HG03469 (cell line): ENCODE results near the gene TEAD4.

Source experiments
- ATAC-seq: cut with Tn5 transposase; IDR thresholded peaks from one replicate; pipeline ENCODE4 v1.9.1; 2021; ENCODE audit warnings: mild to moderate bottlenecking, moderate library complexity, moderate number of reproducible peaks; ENCODE audit not compliant: unreplicated experiment

Gene TEAD4

GRCh38 chr12:3076730-3077571 is 117.8 kb downstream of the TEAD4 start, which contains the start of gene TSPAN9:
Gene TSPAN9, plus strand, starts transcription at chr12:3077379. Its CDS starts 123,815 bp downstream, at chr12:3201194.
- ATAC-seq = no peak

- ATAC-seq = no peak
These were observed 118.4 kb downstream of the TEAD4 start for GRCh38 chr12:3077572-3078081.

GRCh38 chr12:3078086-3078820 is 119.1 kb downstream of the TEAD4 start:
- no peak for ATAC-seq

- ATAC-seq = no peak
These were observed 121.9 kb downstream of the TEAD4 start for GRCh38 chr12:3081091-3081490.

GRCh38 chr12:3081886-3082285 is 122.7 kb downstream of the TEAD4 start:
- no peak for ATAC-seq

GRCh38 chr12:3083241-3083920 is 124.2 kb downstream of the TEAD4 start:
- ATAC-seq = no peak

- ATAC-seq = no peak
These were observed 124.7 kb downstream of the TEAD4 start for GRCh38 chr12:3083921-3084347.

GRCh38 chr12:3084742-3085141 is 125.5 kb downstream of the TEAD4 start:
- no peak for ATAC-seq

- ATAC-seq = no peak
These were observed 126.3 kb downstream of the TEAD4 start for GRCh38 chr12:3085341-3086139.

GRCh38 chr12:3086211-3086610 is 127.0 kb downstream of the TEAD4 start:
- no peak for ATAC-seq

GRCh38 chr12:3086729-3087323 is 127.6 kb downstream of the TEAD4 start:
- ATAC-seq = no peak

- ATAC-seq = no peak
These were observed 128.8 kb downstream of the TEAD4 start for GRCh38 chr12:3087758-3088650.

GRCh38 chr12:3089588-3089987 is 130.4 kb downstream of the TEAD4 start:
- no peak for ATAC-seq
